Left lung (tissue), 10 donors: ENCODE results near the gene QPCTL. TPM values are rescaled to one million over a fixed set of nuclear protein-coding genes. Genes with fewer than 3 reads are reported as not detected.
A peak's percentile ranks its signal among the peaks of the same experiment; 100 is the strongest.
"Not testable (repeated sequence)": the region's sequence is repeated elsewhere in the genome, so short reads cannot be mapped to it uniquely, and the experiment has no call there.

Experiments used
- ATAC-seq: fragments of 200-7000 bp; cut with Tn5 transposase; one replicate; pipeline ENCODE4 v1.9.1; 2020; ENCODE audit warnings: moderate library complexity
- DNase-seq, 4 donors: peaks; one replicate each; pipeline ENCODE4 v3.0.0-alpha.2; 2013 to 2020
- H3K27ac ChIP-seq, 2 donors: fragments of 200-600 bp; sonication (generic) in 1 of 2; one replicate each; pipeline versions ENCODE4 v1.5.0 to v1.8.0; 2020 to 2021
- H3K27me3 ChIP-seq, 2 donors: fragments of 200-600 bp; sonication (generic) in 1 of 2; one replicate each; pipeline versions ENCODE4 v1.5.0 to v1.8.0; 2020 to 2021
- H3K36me3 ChIP-seq, 2 donors: fragments of 200-600 bp; sonication (generic) in 1 of 2; one replicate each; pipeline versions ENCODE4 v1.5.0 to v1.8.0; 2020 to 2021
- H3K4me1 ChIP-seq, 2 donors: fragments of 200-600 bp; one replicate each; pipeline ENCODE4 v1.8.0; 2021
- H3K4me3 ChIP-seq, 2 donors: fragments of 200-600 bp; sonication (generic) in 1 of 2; one replicate each; pipeline versions ENCODE4 v1.5.0 to v1.8.0; 2020 to 2021; ENCODE audit warnings: mild to moderate bottlenecking in 1 of 2
- H3K9me3 ChIP-seq, 2 donors: fragments of 200-600 bp; sonication (generic) in 1 of 2; one replicate each; pipeline versions ENCODE4 v1.5.0 to v1.8.0; 2020 to 2021
- CTCF ChIP-seq, 2 donors: fragments of 200-600 bp; sonication (generic) in 1 of 2; IDR thresholded peaks; one replicate each; pipeline versions ENCODE4 v1.5.0 to v1.8.0; 2021; ENCODE audit warnings: antibody characterized with exemption in 2 of 2
- intact Hi-C, 2 donors: fragments of 100-400 bp; cut with DNase I; formaldehyde crosslinking; loops; one replicate each; pipeline versions ENCODE4 v1.11.2 to v1.14.2; 2022
- polyA plus RNA-seq, 6 donors: library from polyadenylated mRNA; unstranded; fragments of 120-200 nt; gene quantifications; one replicate each; pipeline ENCODE4 v1.2.1, GENCODE V29; 2013; ENCODE audit not compliant: insufficient read length in 6 of 6
- total RNA-seq, 2 donors: library from RNA; stranded (reverse); fragmentation: NEBNext Ultra II Directional; extraction: Animal tissue kit (Norgen Biotek cat#: 25700); gene quantifications; one replicate each; pipeline ENCODE4 v1.2.1, GENCODE V29; 2021
- donor health status: DM: no; HTN: yes; CAD: no.
- donor health status: DM: no; HTN: no; CAD: no.

The QPCTL gene
- total and polyA plus RNA-seq, 8 donors = 7.7 to 13.3 (median 9.5) TPM

DNA sequence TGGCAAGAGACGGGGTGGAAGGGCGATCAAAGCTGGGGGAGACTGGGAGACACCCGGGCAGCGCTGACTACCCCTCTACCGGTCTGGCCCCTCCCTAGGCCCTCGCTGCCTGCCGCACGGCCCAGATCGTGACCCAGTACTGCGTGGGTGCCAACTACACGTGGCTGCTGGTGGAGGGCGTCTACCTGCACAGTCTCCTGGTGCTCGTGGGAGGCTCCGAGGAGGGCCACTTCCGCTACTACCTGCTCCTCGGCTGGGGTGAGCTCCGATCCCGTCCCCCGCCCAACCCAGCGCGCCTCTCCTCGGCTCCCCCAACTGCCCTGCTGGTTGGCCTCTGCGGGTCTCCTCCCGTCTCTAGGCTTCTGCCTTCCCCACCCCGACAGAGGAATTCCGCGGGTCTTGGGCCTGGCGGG is 15.6 kb upstream of the QPCTL start:
- DNase-seq (peak in 2 of 4 donors; percentile 44 to 76), ATAC-seq (peak; percentile 18)
- intact Hi-C loops = no loop called here
- H3K4me1 ChIP-seq = peaks cover 8 to 37% of the 10 kb centered on the region in 2 donors
- no peak for TF ChIP-seq CTCF (IDR thresholded peaks at IDR 0.05)
- peaks cover 17 to 76% of the 10 kb centered on the region in 2 donors for H3K27me3 ChIP-seq
- peak overlapping the region in 1 of 2 donors; percentile 51 for H3K27ac ChIP-seq
- no peaks in the 10 kb centered on the region for H3K9me3 ChIP-seq
- no peaks in the 10 kb centered on the region for H3K36me3 ChIP-seq
- H3K4me3 ChIP-seq = peak overlapping the region; percentile 25 to 34

DNA sequence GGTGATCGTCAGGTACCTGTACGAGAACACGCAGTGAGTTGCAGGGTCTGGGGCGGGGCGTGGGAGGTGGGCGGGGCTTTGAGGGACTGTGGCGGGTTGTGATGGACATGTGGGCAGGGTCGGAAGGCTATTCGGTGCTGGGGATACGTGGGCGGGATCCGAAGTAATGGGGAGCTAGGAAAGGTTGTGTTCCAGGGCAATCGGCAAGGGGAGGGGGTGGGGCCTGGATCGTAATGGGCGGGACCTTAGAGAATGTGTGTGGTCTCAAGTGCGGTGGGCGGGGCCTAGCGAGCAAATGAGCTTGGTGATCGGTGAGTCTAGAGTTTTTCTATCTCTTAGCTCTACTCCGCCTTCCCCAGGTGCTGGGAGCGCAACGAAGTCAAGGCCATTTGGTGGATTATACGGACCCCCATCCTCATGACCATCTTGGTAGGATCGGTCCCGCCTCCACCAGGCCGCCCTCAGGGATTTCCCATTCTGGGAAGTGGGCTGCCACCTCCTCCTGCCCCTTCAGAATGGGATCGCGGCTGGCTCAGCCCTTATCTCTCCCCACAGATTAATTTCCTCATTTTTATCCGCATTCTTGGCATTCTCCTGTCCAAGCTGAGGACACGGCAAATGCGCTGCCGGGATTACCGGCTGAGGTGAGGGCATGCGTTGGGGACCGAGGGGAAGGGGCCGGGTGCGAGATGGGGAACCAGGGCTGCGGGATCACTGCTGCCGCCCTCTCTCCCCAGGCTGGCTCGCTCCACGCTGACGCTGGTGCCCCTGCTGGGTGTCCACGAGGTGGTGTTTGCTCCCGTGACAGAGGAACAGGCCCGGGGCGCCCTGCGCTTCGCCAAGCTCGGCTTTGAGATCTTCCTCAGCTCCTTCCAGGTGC is 14.9 kb upstream of the QPCTL start:
- H3K4me3 ChIP-seq = peak overlapping the region; percentile 25 to 34
- H3K27me3 ChIP-seq = peaks cover 17 to 70% of the 10 kb centered on the region in 2 donors
- peak; percentile 90 for ATAC-seq
- TF ChIP-seq CTCF (IDR thresholded peaks at IDR 0.05) = no peak
- H3K36me3 ChIP-seq = no peaks in the 10 kb centered on the region
- intact Hi-C loops = no loop called here
- H3K9me3 ChIP-seq = no peaks in the 10 kb centered on the region
- peak in 3 of 4 donors; percentile 87 to 91 (median 91) for DNase-seq
- H3K27ac ChIP-seq = peak overlapping the region in 1 of 2 donors; percentile 51
- peaks cover 8 to 40% of the 10 kb centered on the region in 2 donors for H3K4me1 ChIP-seq

DNA sequence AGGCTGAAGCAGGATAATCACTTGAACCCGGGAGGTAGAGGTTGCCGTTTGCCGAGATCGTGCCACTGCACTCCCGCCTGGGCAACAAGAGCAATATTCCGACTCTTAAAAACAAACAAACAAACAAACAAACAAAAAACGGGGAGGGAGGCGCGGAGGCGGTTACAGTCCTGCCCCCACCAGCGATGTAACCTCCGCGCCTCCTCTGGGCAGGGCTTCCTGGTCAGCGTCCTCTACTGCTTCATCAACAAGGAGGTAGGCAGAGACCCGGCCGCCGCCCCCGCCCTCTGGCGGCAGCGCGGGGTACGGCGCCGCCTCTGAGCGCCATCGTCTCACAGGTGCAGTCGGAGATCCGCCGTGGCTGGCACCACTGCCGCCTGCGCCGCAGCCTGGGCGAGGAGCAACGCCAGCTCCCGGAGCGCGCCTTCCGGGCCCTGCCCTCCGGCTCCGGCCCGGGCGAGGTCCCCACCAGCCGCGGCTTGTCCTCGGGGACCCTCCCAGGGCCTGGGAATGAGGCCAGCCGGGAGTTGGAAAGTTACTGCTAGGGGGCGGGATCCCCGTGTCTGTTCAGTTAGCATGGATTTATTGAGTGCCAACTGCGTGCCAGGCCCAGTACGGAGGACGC is 11.0 kb upstream of the QPCTL start:
- peaks cover 17 to 33% of the 10 kb centered on the region in 2 donors for H3K27me3 ChIP-seq
- DNase-seq = peak in 3 of 4 donors; percentile 82 to 99 (median 87)
- peaks cover 8 to 33% of the 10 kb centered on the region in 2 donors for H3K4me1 ChIP-seq
- TF ChIP-seq CTCF (IDR thresholded peaks at IDR 0.05) = peak; percentile 98
- peak; percentile 84 for ATAC-seq
- peak overlapping the region; percentile 24 to 34 for H3K4me3 ChIP-seq
- peaks cover 0 to 31% of the 10 kb centered on the region in 2 donors for H3K36me3 ChIP-seq
- no peaks in the 10 kb centered on the region for H3K9me3 ChIP-seq
- peak overlapping the region; percentile 67 to 70 for H3K27ac ChIP-seq
- intact Hi-C loops = no loop called here

- intact Hi-C loops = no loop called here
- Histone ChIP-seq H3K27me3 (peaks cover 11 to 27% of the 10 kb centered on the region in 2 donors), H3K4me3 (no peak overlapping the region), H3K27ac (peak overlapping the region; percentile 67 to 70), H3K4me1 (peaks cover 8 to 26% of the 10 kb centered on the region in 2 donors), H3K9me3 (no peaks in the 10 kb centered on the region), H3K36me3 (peaks cover 0 to 37% of the 10 kb centered on the region in 2 donors)
- DNase-seq = no peak
- ATAC-seq = no peak
- TF ChIP-seq CTCF (IDR thresholded peaks at IDR 0.05) = no peak
Measured at GRCh38 chr19:45682117-45682516, 10.3 kb upstream of the QPCTL start.

GRCh38 chr19:45682908-45683307 is 9.6 kb upstream of the QPCTL start:
- TF ChIP-seq CTCF (IDR thresholded peaks at IDR 0.05) = no peak
- Histone ChIP-seq H3K36me3 (peaks cover 0 to 45% of the 10 kb centered on the region in 2 donors), H3K27ac (no peak overlapping the region), H3K4me3 (no peak overlapping the region), H3K27me3 (peaks cover 4 to 19% of the 10 kb centered on the region in 2 donors), H3K4me1 (peaks cover 2 to 19% of the 10 kb centered on the region in 2 donors), H3K9me3 (no peaks in the 10 kb centered on the region)
- no peak for ATAC-seq
- intact Hi-C loops = no loop called here
- DNase-seq = no peak

- ATAC-seq, H3K9me3 ChIP-seq: not testable (repeated sequence)
- peaks cover 0 to 52% of the 10 kb centered on the region in 2 donors for H3K36me3 ChIP-seq
Measured at GRCh38 chr19:45685045-45685444, 7.4 kb upstream of the QPCTL start.

More at GRCh38 chr19:45685045-45685444, 7.4 kb upstream of the QPCTL start:
- H3K27ac ChIP-seq, H3K27me3 ChIP-seq, intact Hi-C loops, H3K4me3 ChIP-seq, DNase-seq: not testable (repeated sequence)
- peaks cover 0 to 12% of the 10 kb centered on the region in 2 donors for H3K4me1 ChIP-seq
